ENCODE data around the gene PPFIA2.

The PPFIA2 gene

GRCh38 chr12:81333812-81334211 lies 425.3 kb downstream of the PPFIA2 start:
- no peak for DNase-seq

- DNase-seq, result no peak
Measured at GRCh38 chr12:81332054-81332453, 427.1 kb downstream of the PPFIA2 start.

- DNase-seq, result no peak
Measured at GRCh38 chr12:81330480-81330879, 428.7 kb downstream of the PPFIA2 start.

- DNase-seq, result peak; percentile 0 to 21 (median 2)
Measured at GRCh38 chr12:81329085-81329484, 430.1 kb downstream of the PPFIA2 start.

DNA sequence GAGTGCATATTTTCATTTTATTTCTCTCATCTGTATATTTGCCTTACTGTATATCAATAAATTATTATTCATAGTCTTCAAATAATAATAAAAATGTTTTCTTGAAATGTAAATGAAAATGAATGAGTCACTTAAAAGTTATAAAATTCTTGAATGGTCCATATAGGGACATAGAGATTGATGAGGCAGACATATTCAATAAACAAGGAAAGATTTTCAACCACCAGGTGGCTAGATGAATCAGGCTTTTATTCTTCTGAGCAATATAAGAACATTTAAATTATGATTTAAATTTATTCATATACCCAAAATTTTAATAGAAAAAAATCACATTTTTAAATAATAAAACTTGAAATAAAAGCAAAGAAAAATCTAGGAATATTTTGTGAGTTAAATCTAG lies 431.7 kb downstream of the PPFIA2 start:
- DNase-seq, result no peak

GRCh38 chr12:81325086-81325485 lies 434.1 kb downstream of the PPFIA2 start:
- no peak for DNase-seq

- no peak for DNase-seq
Measured at GRCh38 chr12:81314903-81315531, 444.1 kb downstream of the PPFIA2 start.

- no peak for DNase-seq
Measured at GRCh38 chr12:81303935-81304334, 455.2 kb downstream of the PPFIA2 start.

DNA sequence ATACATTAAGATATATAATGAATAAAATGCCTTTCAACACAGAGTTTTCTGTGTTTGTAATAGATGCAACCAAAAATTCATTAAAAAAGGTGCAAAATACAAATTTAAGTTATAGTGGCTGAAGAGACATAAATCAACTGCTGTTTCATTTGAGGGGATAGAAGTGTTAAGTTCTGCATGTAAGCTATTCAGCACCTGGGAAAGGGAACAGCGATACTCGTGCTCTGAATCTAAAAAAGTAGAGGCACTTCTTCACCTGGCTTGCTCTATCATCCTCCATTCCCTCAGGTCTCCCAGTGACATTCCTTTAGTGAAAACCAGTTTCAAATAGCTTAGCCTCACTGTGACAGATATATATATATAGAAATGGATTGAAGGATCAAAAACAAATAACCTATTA lies 458.7 kb downstream of the PPFIA2 start:
- peak in 1 of 3 donors; percentile 10 for DNase-seq

DNA sequence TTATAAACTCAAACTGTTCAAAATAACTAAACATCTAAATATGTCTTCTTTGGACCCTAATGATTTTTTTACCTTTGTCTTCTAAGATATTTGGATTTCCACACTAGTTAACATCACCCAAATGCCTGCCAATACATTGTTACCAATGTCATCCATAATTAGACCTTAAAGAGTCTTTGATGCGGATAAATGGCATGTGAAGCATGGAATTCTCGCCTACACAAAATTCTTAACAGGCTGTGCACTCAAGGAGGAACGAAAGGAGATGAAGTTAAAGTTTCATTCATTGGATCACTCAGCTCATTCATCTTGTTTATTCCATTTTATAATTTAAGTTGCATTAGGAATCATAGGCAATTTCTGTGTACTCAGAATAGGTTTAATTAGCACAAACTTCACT lies 461.5 kb downstream of the PPFIA2 start:
- DNase-seq, result peak in 1 of 3 donors; percentile 14

DNA sequence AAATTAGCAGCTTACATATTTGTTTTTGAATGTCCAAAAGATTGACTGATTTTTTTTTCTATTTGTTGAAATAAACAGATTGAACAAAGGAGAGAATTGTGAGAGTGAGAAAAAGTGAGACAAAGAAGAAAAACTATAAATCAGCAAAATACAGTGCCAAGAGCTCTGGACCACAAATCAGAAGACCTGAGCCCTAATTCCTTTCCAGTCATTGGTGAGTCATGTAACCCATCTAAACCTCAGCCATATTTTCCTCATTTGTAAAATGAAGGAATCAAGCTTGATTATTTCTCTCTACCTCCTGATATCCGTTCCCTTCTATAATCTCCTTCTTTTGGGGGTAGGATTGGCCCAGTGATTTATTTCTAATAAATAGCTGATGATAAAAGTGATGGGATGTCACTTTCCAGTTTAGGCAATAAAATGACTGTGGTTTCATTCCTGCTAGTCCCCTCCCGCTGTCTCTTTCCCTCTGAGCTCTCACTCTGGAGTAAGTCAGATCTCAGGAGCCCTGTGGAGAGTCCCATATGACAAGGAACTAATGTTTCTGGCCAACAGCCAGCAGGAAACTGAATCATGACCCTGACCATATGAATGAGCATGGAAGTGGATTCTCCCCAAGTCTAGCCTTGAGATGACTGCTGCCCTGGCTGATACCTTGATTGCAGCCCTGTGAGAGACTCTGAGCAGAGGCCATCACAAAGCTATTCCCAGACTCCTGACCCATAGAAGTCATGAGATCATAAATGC lies 462.4 kb downstream of the PPFIA2 start:
- peak; percentile 2 to 18 (median 6) for DNase-seq

DNA sequence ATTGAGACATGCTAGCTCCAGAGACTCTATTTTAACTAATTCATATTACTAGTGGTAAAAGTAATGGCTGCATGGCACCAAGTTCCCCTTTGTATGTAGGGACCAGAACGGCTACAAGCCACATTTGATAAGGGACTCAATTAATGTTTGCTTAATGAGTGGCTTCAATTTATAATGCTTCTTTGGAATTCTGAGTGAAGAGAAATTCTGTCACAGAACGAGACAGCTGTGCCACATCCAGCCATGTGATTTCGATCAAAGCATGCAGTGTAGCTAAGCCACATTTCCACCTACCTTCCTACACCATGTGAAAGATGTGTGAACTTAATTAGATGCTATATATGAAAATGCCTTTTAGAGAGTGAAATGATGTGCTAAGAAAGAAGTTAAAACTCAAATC lies 463.9 kb downstream of the PPFIA2 start:
- DNase-seq, result no peak

GRCh38 chr12:81294325-81295190 lies 464.6 kb downstream of the PPFIA2 start:
- DNase-seq, result peak in 1 of 3 donors; percentile 17

DNA sequence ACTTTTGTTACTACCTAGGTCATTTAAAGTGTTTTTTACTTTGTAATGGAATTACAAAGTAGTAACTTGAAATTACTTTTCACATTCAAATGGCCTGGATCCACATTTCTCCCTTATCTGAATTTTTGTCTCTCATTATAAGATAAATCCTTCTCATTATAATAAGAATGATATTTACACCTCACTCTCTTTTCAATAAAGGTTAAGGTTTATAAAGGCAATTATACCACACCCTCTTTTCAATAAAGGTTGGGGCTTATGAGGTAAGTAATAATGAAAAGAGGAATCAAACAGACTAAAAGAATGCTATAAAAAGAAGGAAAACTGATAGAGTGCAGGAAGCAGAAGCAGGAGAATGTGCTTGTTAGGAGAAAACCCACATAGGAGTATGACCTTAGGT lies 470.5 kb downstream of the PPFIA2 start:
- peak in 1 of 3 donors; percentile 16 for DNase-seq

GRCh38 chr12:81284137-81284536 lies 475.0 kb downstream of the PPFIA2 start:
- peak in 1 of 3 donors; percentile 13 for DNase-seq

DNA sequence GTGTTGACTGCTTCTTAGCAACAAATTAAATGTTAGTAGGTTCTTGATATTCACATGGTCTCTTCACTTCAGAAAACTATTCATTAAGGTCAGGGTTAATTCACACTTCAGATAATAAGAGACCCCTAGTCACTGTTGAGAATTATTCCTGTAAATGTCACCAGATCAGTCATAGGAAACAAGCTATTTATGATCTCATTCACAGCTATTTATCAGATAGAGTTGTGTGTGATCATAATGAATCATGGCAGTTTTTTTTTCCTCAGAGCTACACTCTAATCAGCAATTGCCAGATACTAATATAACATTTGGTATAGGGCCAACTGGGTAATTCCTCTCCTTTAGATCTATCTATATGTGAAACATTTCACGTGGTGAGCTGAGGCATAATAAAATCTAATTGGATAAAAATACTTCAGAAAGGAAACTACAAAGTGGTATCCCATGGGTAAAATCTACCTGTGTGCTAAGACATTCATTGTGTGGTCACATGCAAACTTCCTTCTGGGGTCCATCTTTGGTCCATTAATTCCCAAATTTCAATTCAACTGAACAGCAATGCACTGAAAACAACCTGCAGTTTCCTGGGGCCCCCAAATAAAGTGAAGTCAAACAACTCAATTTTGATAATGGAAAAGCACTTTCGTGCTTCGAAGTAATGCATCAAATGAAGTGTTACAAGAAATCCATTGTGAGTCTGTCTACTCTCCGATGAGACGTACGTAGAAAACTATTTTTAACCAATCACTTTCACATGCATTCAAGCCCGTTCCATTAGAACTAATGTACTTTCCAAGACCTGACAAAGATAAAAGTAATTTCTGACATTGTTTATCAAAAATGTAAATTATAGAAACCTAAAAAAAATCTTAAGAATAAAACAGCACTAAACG lies 484.3 kb downstream of the PPFIA2 start:
- peak in 1 of 3 donors; percentile 15 for DNase-seq

DNA sequence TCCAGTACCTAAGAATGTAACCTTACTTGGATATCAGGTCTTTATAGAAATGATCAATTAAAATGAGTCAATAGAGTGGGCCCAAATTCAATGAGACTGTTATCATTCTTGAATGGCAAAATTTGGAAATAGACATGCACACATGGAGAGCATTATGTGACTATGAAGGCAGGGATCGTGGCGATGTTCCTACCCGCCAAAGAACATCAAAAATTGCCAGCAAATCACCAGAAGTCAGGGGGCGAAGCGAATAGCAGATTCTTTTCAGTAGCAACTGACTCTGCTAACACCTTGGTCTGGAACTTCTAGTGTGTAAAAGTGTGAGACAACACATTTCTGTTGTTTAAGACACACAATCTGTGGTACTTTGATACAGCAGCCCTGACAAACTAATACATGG lies 488.8 kb downstream of the PPFIA2 start:
- no peak for DNase-seq

GRCh38 chr12:81263072-81263471 lies 496.1 kb downstream of the PPFIA2 start:
- DNase-seq, result no peak

DNA sequence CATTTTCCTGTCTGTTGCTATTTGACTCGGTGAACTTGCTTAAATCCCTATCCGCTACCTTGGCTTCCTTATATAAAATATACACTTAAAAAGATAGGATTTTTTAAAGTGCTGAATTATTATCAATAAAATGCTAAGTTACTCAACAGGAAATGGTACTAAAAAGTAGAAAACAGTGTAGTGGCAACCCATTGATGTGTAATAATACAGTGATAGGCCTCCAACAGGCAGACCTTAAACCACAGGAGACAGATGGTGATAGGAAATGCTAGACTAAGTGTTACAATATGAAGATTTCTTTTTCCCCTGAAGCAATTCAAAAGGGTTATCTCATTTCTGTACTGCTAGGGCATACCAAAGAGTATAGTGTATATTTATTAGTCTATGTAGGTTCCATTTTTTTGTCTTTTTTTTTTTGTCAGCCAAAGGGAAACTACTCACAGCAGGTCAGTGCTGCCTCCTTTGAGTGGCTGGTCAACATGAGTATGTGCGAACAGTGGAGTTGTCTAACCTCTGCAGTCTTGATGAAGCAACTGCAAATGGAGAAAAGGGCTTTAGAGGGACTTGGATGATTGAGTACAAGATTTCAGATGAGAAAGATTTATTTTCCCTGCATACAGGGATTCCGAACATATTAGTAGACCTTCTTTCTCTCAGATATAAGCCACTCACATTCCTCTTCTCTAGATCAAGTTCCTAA lies 497.5 kb downstream of the PPFIA2 start:
- no peak for DNase-seq

GRCh38 chr12:81259360-81259759 lies 499.8 kb downstream of the PPFIA2 start:
- DNase-seq, result no peak

- DNase-seq, result no peak
Measured at GRCh38 chr12:81257947-81258551, 501.1 kb downstream of the PPFIA2 start.
